OCI-LY7 (cell line): ENCODE results near the gene COL4A5. TPM values are rescaled to one million over a fixed set of nuclear protein-coding genes. Genes with fewer than 3 reads are reported as not detected.

Experiments
- BruUV-seq: library from RNA; stranded (reverse); fragments of 400-500 nt; replicated peaks from 2 replicates; lab custom pipeline; 2021; lab: Mats Ljungman, UMichigan
- CTCF ChIA-PET: fragments of 300-600 bp; sonication (Branson Sonifier 250); formaldehyde crosslinking; loops from one replicate; lab custom pipeline; 2022; ENCODE audit warnings: antibody characterized with exemption; ENCODE audit not compliant: unreplicated experiment; lab: Charles Lee
- POLR2A ChIA-PET: fragments of 300-600 bp; sonication (Branson Sonifier 250); formaldehyde crosslinking; loops from one replicate; lab custom pipeline; 2022; ENCODE audit warnings: antibody characterized with exemption; lab: Charles Lee
- DNase-seq: peaks from one replicate; pipeline ENCODE4 v3.0.0-alpha.2; 2015; ENCODE audit warnings: low spot score
- H2AFZ ChIP-seq: fragments of 200-600 bp; sonication (generic), shearing (Covaris generic); 2 replicates; pipeline ENCODE4 v1.6.1; 2014; ENCODE audit warnings: mild to moderate bottlenecking, antibody characterized with exemption, low read length, moderate library complexity
- H3K27ac ChIP-seq: fragments of 200-600 bp; sonication (generic); 2 replicates; pipeline ENCODE4 v1.5.1; 2014; ENCODE audit warnings: mixed run types, low read depth, mild to moderate bottlenecking, moderate library complexity, low read length, inconsistent platforms; ENCODE audit not compliant: poor library complexity, severe bottlenecking
- H3K36me3 ChIP-seq: fragments of 200-600 bp; sonication (generic); 2 replicates; pipeline ENCODE4 v1.6.1; 2014; ENCODE audit warnings: mild to moderate bottlenecking, antibody characterized with exemption, low read length, moderate library complexity, mixed read lengths; ENCODE audit not compliant: insufficient read depth
- H3K4me1 ChIP-seq: fragments of 200-600 bp; sonication (generic); 2 replicates; pipeline ENCODE4 v1.5.1; 2014; ENCODE audit warnings: mild to moderate bottlenecking, low read length; ENCODE audit not compliant: insufficient read depth, poor library complexity, severe bottlenecking
- H3K4me2 ChIP-seq: fragments of 200-600 bp; sonication (generic); 2 replicates; pipeline ENCODE4 v1.6.1; 2014; ENCODE audit warnings: mild to moderate bottlenecking, low read length
- H3K4me3 ChIP-seq: fragments of 200-600 bp; sonication (generic); 2 replicates; pipeline ENCODE4 v1.5.1; 2014; ENCODE audit warnings: mild to moderate bottlenecking, low read depth, low read length; ENCODE audit not compliant: poor library complexity, severe bottlenecking
- H3K79me2 ChIP-seq: fragments of 200-600 bp; sonication (generic); 2 replicates; pipeline ENCODE4 v1.6.1; 2016; ENCODE audit warnings: low read depth, mild to moderate bottlenecking, low read length, moderate library complexity, mixed read lengths; ENCODE audit not compliant: insufficient read depth
- H3K9me2 ChIP-seq: fragments of 200-600 bp; sonication (generic); 2 replicates; pipeline ENCODE4 v1.6.1; 2016; ENCODE audit warnings: mild to moderate bottlenecking, low read length, mixed read lengths; ENCODE audit not compliant: insufficient read depth
- H3K9me3 ChIP-seq: fragments of 200-600 bp; sonication (generic); 2 replicates; pipeline ENCODE4 v1.6.1; 2014; ENCODE audit warnings: mild to moderate bottlenecking, mixed run types, low read length, mixed read lengths
- H4K20me1 ChIP-seq: fragments of 200-600 bp; sonication (generic); 2 replicates; pipeline ENCODE4 v1.6.1; 2014; ENCODE audit warnings: mild to moderate bottlenecking, antibody characterized with exemption, low read length, moderate library complexity, mixed read lengths; ENCODE audit not compliant: insufficient read depth
- CTCF ChIP-seq: fragments of 200-600 bp; sonication (generic); conservative IDR thresholded peaks from 2 replicates; pipeline ENCODE4 v1.5.1; 2014; ENCODE audit warnings: mild to moderate bottlenecking, antibody characterized with exemption, low read length, moderate library complexity, mixed read lengths
- EZH2phosphoT487 ChIP-seq: fragments of 200-600 bp; sonication (generic); IDR thresholded peaks from 2 replicates; pipeline ENCODE4 v1.6.1; 2018; ENCODE audit warnings: low read depth, borderline replicate concordance, mild to moderate bottlenecking, mixed run types, antibody characterized with exemption, low read length, moderate library complexity, mixed read lengths
- intact Hi-C: fragments of 100-400 bp; cut with micrococcal nuclease; formaldehyde crosslinking; loops from one replicate; pipeline ENCODE4 v1.10.0; 2022; ENCODE audit not compliant: unreplicated experiment
- total RNA-seq, 2 experiments: library from RNA; depleted of rRNA in 1 of 2; stranded (reverse); fragments of >200 nt in 1 of 2; shearing (Covaris generic) in 1 of 2; gene quantifications; 2 replicates each; pipeline ENCODE4 v1.2.3, GENCODE V29; 2014 to 2022

The COL4A5 gene
- total RNA-seq, 2 experiments from 2014 or later: not detected

- no peaks in the 10 kb centered on the region for H3K9me3 ChIP-seq
- no peaks in the 10 kb centered on the region for H3K4me1 ChIP-seq
- H3K9me2 ChIP-seq: no peaks in the 10 kb centered on the region
- H3K36me3 ChIP-seq: no peaks in the 10 kb centered on the region
- POLR2A ChIA-PET: no interaction called here
- TF ChIP-seq EZH2phosphoT487: no peak
- TF ChIP-seq CTCF: no peak
- H3K79me2 ChIP-seq: no peaks in the 10 kb centered on the region
- BruUV-seq: no TSS peak
- DNase-seq: no peak
- H4K20me1 ChIP-seq: no peaks in the 10 kb centered on the region
- H3K27ac ChIP-seq: no peak overlapping the region
- CTCF ChIA-PET: no interaction called here
- no peak overlapping the region for H3K4me2 ChIP-seq
- intact Hi-C loops: no loop called here
- no peak overlapping the region for H3K4me3 ChIP-seq
- H2AFZ ChIP-seq: no peak overlapping the region
Measured at GRCh38 chrX:108484251-108484650, 44.6 kb downstream of the COL4A5 start.

GRCh38 chrX:108485960-108486359, 46.3 kb downstream of the COL4A5 start:
- no peak for DNase-seq
- H3K79me2 ChIP-seq: no peaks in the 10 kb centered on the region
- no peak overlapping the region for H3K4me3 ChIP-seq
- ChIA-PET CTCF (no interaction called here), POLR2A (no interaction called here)
- no peak overlapping the region for H3K27ac ChIP-seq
- no peaks in the 10 kb centered on the region for H3K9me2 ChIP-seq
- H3K9me3 ChIP-seq: no peaks in the 10 kb centered on the region
- intact Hi-C loops: no loop called here
- TF ChIP-seq EZH2phosphoT487 (no peak), CTCF (no peak)
- no peaks in the 10 kb centered on the region for H4K20me1 ChIP-seq
- H2AFZ ChIP-seq: no peak overlapping the region
- no peak overlapping the region for H3K4me2 ChIP-seq
- BruUV-seq: no TSS peak
- H3K4me1 ChIP-seq: no peaks in the 10 kb centered on the region
- no peaks in the 10 kb centered on the region for H3K36me3 ChIP-seq

GRCh38 chrX:108494406-108495090, 54.9 kb downstream of the COL4A5 start:
- intact Hi-C loops: no loop called here
- BruUV-seq: no TSS peak
- no peaks in the 10 kb centered on the region for H3K9me2 ChIP-seq
- ChIA-PET POLR2A (no interaction called here), CTCF (no interaction called here)
- H3K79me2 ChIP-seq: no peaks in the 10 kb centered on the region
- no peaks in the 10 kb centered on the region for H3K36me3 ChIP-seq
- no peak for TF ChIP-seq CTCF
- no peak for TF ChIP-seq EZH2phosphoT487
- no peak overlapping the region for H3K4me3 ChIP-seq
- no peaks in the 10 kb centered on the region for H3K4me1 ChIP-seq
- H2AFZ ChIP-seq: no peak overlapping the region
- H3K9me3 ChIP-seq: no peaks in the 10 kb centered on the region
- no peak overlapping the region for H3K4me2 ChIP-seq
- H4K20me1 ChIP-seq: no peaks in the 10 kb centered on the region
- DNase-seq: no peak
- H3K27ac ChIP-seq: no peak overlapping the region
